WERI-Rb-1 (cell line): Measurements from ENCODE around the gene SH3PXD2B.

Source experiments
- DNase-seq: peaks from one replicate; pipeline ENCODE4 v3.0.0-alpha.2; 2020
- H3K27ac ChIP-seq: fragments of 250-450 bp; sonication (Bioruptor Pico); 2 replicates; pipeline ENCODE4 v1.5.1; 2020; ENCODE audit warnings: mild to moderate bottlenecking, moderate library complexity
- H3K27me3 ChIP-seq: fragments of 250-450 bp; sonication (Bioruptor Pico); 2 replicates; pipeline ENCODE4 v1.5.1; 2021; ENCODE audit warnings: mild to moderate bottlenecking, low read depth, moderate library complexity; ENCODE audit not compliant: insufficient read depth, severe bottlenecking
- H3K36me3 ChIP-seq: fragments of 250-450 bp; sonication (Bioruptor Pico); 2 replicates; pipeline ENCODE4 v1.5.1; 2020; ENCODE audit warnings: mild to moderate bottlenecking, moderate library complexity
- H3K4me3 ChIP-seq: 2 replicates; pipeline ENCODE4 v1.5.1; 2011; ENCODE audit warnings: low read depth, mild to moderate bottlenecking, control low read depth, low read length
- H3K9me3 ChIP-seq: fragments of 250-450 bp; sonication (Bioruptor Pico); 2 replicates; pipeline ENCODE4 v1.5.1; 2021; ENCODE audit warnings: mild to moderate bottlenecking, moderate library complexity; ENCODE audit not compliant: severe bottlenecking
- CTCF ChIP-seq: IDR thresholded peaks from 2 replicates; pipeline ENCODE4 v1.5.1; 2011; ENCODE audit warnings: low read depth, mild to moderate bottlenecking, control low read depth, inconsistent platforms, low read length

The SH3PXD2B gene

GRCh38 chr5:172488221-172488620 is 33.9 kb upstream of the SH3PXD2B start:
- Histone ChIP-seq H3K36me3 (no peaks in the 10 kb centered on the region), H3K4me3 (no peak overlapping the region), H3K9me3 (no peaks in the 10 kb centered on the region), H3K27me3 (no peaks in the 10 kb centered on the region), H3K27ac (no peak overlapping the region)
- no peak for TF ChIP-seq CTCF
- DNase-seq, result no peak

- TF ChIP-seq CTCF, result no peak
- Histone ChIP-seq H3K36me3 (no peaks in the 10 kb centered on the region), H3K27ac (no peak overlapping the region), H3K27me3 (no peaks in the 10 kb centered on the region), H3K9me3 (no peaks in the 10 kb centered on the region), H3K4me3 (no peak overlapping the region)
- no peak for DNase-seq
Measured at GRCh38 chr5:172487671-172488070, 33.3 kb upstream of the SH3PXD2B start.

GRCh38 chr5:172486912-172487311 is 32.6 kb upstream of the SH3PXD2B start:
- no peaks in the 10 kb centered on the region for H3K36me3 ChIP-seq
- H3K9me3 ChIP-seq, result no peaks in the 10 kb centered on the region
- DNase-seq, result no peak
- no peak overlapping the region for H3K27ac ChIP-seq
- H3K27me3 ChIP-seq, result no peaks in the 10 kb centered on the region
- no peak overlapping the region for H3K4me3 ChIP-seq
- no peak for TF ChIP-seq CTCF

- TF ChIP-seq CTCF, result no peak
- no peaks in the 10 kb centered on the region for H3K27me3 ChIP-seq
- H3K9me3 ChIP-seq, result no peaks in the 10 kb centered on the region
- DNase-seq, result no peak
- no peak overlapping the region for H3K27ac ChIP-seq
- H3K36me3 ChIP-seq, result no peaks in the 10 kb centered on the region
- no peak overlapping the region for H3K4me3 ChIP-seq
Measured at GRCh38 chr5:172486451-172486850, 32.1 kb upstream of the SH3PXD2B start.

GRCh38 chr5:172485511-172486202 is 31.3 kb upstream of the SH3PXD2B start:
- Histone ChIP-seq H3K27ac (no peak overlapping the region), H3K27me3 (no peaks in the 10 kb centered on the region), H3K36me3 (no peaks in the 10 kb centered on the region), H3K9me3 (no peaks in the 10 kb centered on the region), H3K4me3 (no peak overlapping the region)
- no peak for TF ChIP-seq CTCF
- no peak for DNase-seq

- Histone ChIP-seq H3K36me3 (no peaks in the 10 kb centered on the region), H3K27me3 (no peaks in the 10 kb centered on the region), H3K27ac (no peak overlapping the region), H3K9me3 (no peaks in the 10 kb centered on the region), H3K4me3 (no peak overlapping the region)
- no peak for TF ChIP-seq CTCF
- DNase-seq, result no peak
Measured at GRCh38 chr5:172484664-172485063, 30.3 kb upstream of the SH3PXD2B start.
